Heart left ventricle (tissue), 13 donors: ENCODE measurements around the gene CHP1.

ENCODE experiments used
- CTCF ChIP-seq, 12 donors: fragments of 200-600 bp; sonication (generic) in 4 of 12; IDR thresholded peaks; one replicate each; pipeline versions ENCODE4 v1.5.0 to v1.8.0; 2018 to 2022; ENCODE audit warnings: antibody characterized with exemption in 12 of 12, mild to moderate bottlenecking in 5 of 12
- POLR2A ChIP-seq, 2 donors: fragments of 450-650 bp; IDR thresholded peaks; one replicate each; pipeline ENCODE4 v1.6.1; 2017; ENCODE audit warnings: antibody characterized with exemption in 2 of 2, mild to moderate bottlenecking in 2 of 2, moderate library complexity in 2 of 2
- donor health status: ischemic (EF 13 %, LVEDD 7.1; RV severe dilation, severe dysfunction).
- donor health status: DM: no; HTN: yes; CAD: no.
- donor health status: DM: no; HTN: no; CAD: no.
- donor health status: ischemic (EF 25% LVEDD 6.9; RV normal size, moderate dysfunction).
- donor health status: ischemic (EF 25% LVEDD 5.7; RV mildly dilated, moderate dysfunction).
- donor health status: ischemic (EF 35%, LVEDD 5.7; RV mildly dilated, moderate dysfunction).
- donor health status: nonischemic (EF 11% LVEDD 7.7; RV severe dilation, severe dysfunction).
- donor health status: DM: yes; HTN: yes; CAD: no.
- donor health status: PGD.
- donor health status: ischemic (EF 29% LVEDD 5.4; RV normal size, mild dysfunction).
- donor health status: nonischemic (EF 23%, LVEDD 6.1; RV moderate dilation, normal function).

GRCh38 chr15:41183581-41183980 lies 47.5 kb upstream of the CHP1 start:
- no peak for TF ChIP-seq CTCF (IDR thresholded peaks at IDR 0.05)
- no peak for TF ChIP-seq POLR2A (IDR thresholded peaks at IDR 0.05)
